Fibroblast of gingiva (primary cell): Measurements from ENCODE around the gene PRSS56.
"Not testable (repeated sequence)": the region's sequence is repeated elsewhere in the genome, so short reads cannot be mapped to it uniquely, and the experiment has no call there.

ENCODE experiments used
- DNase-seq: peaks from one replicate; pipeline ENCODE4 v3.0.0-alpha.2; 2011; ENCODE audit warnings: low read depth

Gene PRSS56

DNA sequence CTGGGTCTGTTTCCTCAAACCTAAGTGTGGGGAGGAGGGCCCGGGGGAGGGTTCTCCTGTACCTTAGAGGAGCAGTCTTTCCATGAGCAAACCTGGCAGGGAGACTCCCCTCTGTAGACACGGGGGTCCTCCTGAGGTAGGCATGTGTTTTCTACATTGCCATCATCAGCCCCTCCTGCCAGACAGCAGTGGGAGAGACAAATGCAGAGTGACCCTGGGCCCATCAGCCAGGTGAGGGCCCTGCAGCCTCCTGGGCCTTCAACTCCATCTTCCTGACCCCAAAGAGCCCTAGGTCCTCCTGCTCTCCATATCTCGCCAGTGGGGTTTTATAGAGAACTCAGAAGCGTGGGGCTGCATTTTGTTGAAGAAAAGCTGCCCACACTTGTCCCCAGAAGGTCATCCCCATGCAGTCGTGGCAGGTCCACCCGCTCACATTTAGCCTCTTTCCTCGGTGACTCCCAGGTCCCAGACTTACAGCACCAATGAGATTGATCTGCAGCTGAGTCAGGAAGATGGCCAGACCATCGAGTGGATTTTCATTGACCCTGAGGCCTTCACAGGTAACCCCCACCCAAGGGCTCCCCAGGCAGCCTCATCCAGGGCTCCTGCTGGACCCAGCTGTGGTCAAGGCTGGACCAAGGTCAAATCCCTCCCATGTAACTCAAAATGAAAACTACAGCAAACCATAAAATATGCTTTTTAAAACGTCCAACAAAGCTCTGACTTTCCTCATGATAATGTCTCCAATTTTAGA is 21.9 kb downstream of the PRSS56 start:
- no peak for DNase-seq

DNA sequence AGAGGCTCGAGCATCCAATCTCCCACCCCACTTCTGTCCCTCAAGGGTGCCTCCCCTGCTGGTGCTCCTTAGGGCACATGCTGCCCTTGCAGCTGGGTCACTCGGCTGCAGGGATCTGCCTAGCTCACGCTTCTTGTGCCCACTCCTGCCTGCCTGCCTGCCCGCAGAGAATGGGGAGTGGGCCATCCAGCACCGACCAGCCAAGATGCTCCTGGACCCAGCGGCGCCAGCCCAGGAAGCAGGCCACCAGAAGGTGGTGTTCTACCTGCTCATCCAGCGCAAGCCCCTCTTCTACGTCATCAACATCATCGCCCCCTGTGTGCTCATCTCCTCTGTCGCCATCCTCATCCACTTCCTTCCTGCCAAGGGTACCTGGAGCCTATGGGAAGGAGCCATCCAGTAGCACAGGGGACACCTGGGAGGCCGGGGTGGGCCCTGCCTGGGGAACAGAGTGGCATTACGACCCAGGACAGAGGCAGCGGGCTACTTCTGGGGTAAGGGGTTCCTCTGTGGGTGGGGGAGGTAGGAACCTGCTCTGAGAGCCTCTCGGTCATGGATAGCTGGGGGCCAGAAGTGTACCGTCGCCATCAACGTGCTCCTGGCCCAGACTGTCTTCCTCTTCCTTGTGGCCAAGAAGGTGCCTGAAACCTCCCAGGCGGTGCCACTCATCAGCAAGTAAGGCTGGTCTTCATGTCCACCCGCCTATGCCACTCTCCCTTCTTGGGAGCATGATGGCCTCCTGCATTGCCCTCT is 22.7 kb downstream of the PRSS56 start:
- DNase-seq: no peak

DNA sequence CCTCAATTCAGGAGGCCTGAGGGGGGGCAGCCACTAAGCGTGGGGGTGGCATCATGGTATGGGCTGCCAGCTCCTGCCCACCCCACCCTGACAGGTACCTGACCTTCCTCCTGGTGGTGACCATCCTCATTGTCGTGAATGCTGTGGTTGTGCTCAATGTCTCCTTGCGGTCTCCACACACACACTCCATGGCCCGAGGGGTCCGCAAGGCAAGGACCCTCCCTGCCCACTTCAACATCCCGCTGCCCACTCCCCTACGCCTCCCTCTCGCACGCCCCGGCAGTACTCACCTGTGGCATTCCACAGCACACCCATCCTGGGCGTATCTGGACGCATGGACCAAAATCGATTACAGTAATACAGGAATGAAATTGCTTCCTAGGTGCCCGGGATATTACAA is 23.3 kb downstream of the PRSS56 start:
- no peak for DNase-seq

DNA sequence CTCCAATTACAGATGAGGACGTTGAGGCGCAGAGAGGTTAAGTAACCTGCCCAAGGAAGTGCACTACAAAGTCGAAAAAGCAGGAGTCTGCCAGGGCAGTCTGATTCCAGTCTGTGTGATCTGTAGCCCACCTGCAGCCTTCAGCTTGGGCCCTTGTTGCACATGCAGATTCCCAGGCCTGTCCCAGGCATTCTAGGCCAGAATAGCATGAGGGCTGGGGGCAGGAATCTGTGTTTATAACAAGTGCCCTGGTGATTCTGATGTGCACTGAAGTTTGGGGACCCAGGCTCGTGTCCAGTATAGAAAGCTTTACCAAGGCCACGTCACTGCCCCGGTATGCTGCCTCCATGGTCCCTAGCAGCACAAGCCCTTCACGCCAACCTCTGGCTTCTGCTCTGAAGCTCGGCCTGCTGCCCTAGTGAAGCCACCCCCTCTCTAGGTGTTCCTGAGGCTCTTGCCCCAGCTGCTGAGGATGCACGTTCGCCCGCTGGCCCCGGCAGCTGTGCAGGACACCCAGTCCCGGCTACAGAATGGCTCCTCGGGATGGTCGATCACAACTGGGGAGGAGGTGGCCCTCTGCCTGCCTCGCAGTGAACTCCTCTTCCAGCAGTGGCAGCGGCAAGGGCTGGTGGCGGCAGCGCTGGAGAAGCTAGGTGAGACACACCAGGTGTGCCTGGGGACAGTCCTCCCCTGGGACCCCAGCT is 23.9 kb downstream of the PRSS56 start:
- no peak for DNase-seq

DNA sequence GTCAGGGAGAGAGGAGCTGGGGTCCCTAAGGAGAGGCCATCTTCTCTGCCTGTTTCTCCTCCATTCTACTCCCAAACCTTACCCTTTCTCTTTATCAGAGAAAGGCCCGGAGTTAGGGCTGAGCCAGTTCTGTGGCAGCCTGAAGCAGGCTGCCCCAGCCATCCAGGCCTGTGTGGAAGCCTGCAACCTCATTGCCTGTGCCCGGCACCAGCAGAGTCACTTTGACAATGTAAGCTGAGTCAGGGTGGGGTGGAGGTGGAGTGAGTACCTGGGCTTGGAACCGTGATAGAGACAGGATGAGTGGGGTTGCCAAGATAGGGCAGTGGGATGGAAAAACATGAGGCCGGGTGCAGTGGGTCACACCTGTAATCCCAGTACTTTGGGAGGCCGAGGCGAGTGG is 24.5 kb downstream of the PRSS56 start:
- DNase-seq: no peak

GRCh38 chr2:232545511-232546375 is 25.6 kb downstream of the PRSS56 start:
- no peak for DNase-seq

GRCh38 chr2:232547991-232548390 is 27.8 kb downstream of the PRSS56 start:
- no peak for DNase-seq

- no peak for DNase-seq
Observed at GRCh38 chr2:232549655-232550353, 29.6 kb downstream of the PRSS56 start.

DNA sequence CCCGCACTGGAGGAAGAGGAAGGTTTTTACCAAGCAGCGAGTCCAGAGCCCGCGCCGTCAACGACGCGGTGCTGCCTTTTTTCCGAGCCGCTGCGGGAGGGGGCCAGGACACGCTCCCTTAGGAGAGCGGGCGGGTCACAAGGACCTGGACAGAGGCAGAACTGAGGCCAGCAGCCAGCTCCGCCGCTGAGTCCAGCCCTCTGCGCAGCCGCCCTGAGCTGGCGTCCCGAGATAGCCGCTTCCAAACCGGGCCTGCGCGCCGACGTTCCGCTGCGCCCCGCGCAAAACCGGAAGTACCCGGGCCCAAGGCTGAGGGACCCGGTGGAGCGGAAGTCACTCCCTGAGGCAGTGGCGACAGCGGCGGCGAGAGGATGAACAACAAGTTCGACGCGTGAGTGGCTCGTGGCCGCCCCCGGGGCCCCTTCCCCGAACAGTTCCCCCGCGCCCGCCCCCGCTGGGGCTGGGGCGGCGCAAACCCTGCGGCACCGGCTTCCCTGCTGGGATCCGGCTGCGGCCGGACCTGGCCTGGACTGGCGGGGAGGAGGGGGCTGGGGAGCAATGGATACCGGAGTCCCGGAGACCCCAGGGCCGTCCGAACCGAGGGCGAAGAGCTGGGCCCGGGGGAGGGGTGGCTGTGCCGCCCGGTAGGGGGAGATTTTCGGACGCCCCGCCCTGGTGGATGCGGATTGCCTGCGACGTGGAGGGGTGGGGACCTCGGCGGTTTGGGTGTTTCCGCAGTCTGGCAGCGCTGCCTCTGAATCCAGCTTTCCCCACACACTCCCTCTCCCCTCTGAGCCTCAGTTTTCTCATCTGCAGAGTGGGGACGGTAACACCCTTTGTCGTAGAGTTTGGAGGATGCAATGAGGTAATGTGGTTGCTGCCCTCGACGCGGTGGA is 30.4 kb downstream of the PRSS56 start, which contains the start of the genes EIF4E2 and TIGD1:
Gene EIF4E2, plus strand, starts transcription at position 336 of the 896 bp plus-strand sequence. Its CDS starts 36 bp downstream, at position 372.
Gene TIGD1, minus strand, starts transcription at position 204 of the 896 bp plus-strand sequence. CDS start 675 bp downstream, outside the sequence.
- peak; percentile 95 for DNase-seq

DNA sequence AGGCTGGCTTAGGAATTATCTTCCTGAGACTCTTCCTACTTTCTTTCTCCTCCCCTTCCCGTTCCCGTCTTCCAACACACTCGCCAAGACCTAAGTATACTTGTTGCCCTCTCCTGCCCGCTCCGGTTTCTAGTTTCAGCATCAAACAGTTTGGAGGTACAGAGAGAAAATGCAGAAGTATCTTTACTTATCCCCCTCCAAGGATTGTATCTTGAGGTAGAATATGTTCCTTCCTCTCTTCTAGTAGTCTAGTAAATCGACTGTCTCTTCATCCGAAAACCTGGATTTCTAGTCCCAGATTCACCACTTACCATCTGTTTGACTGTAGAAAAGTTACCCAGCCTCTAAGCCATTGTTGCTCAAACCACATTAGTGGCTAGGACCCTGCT is 31.1 kb downstream of the PRSS56 start:
- DNase-seq: no peak

DNA sequence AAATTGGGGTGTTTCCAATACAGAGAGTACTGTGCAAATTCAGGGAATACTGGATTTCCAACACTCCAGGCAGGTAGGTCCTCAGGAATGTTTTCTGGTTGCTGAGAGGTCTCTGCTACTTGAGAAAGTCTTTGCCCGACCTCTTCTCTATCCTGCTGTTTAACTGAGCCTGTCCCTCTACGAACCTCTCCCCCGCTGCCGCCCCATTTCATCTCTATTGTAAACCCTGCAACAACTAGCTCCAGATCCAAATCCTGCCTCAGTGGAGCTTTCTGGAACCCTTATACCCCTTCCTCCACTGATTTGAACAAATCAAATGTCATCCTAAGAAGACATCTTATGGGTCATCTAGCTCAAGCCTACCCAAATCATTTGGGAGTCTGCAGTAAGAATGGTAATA is 31.6 kb downstream of the PRSS56 start:
- DNase-seq: no peak

DNA sequence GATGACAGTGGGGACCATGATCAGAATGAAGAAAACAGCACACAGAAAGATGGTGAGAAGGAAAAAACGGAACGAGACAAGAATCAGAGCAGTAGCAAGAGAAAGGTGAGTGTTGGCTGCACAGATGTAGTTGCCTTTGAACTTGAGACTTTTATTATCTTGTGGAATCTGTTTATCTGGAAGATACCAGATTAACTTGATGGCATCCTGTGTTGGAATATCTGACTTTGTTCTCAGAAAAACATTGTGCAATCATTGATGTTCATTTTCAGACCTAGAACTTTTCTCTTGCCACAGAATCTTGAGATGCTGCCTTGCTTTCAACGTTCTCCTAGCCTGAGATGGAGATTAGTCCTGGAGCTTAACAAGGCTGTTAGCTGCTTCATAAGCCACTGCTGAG is 36.2 kb downstream of the PRSS56 start:
- DNase-seq: no peak

GRCh38 chr2:232562515-232563151 is 42.4 kb downstream of the PRSS56 start:
- no peak for DNase-seq

GRCh38 chr2:232563580-232563979 is 43.4 kb downstream of the PRSS56 start:
- DNase-seq: peak; percentile 18

GRCh38 chr2:232567721-232568120 is 47.5 kb downstream of the PRSS56 start:
- DNase-seq: no peak

- DNase-seq: peak; percentile 88
Observed at GRCh38 chr2:232568161-232568560, 48.0 kb downstream of the PRSS56 start.

- no peak for DNase-seq
Observed at GRCh38 chr2:232569541-232569940, 49.4 kb downstream of the PRSS56 start.

DNA sequence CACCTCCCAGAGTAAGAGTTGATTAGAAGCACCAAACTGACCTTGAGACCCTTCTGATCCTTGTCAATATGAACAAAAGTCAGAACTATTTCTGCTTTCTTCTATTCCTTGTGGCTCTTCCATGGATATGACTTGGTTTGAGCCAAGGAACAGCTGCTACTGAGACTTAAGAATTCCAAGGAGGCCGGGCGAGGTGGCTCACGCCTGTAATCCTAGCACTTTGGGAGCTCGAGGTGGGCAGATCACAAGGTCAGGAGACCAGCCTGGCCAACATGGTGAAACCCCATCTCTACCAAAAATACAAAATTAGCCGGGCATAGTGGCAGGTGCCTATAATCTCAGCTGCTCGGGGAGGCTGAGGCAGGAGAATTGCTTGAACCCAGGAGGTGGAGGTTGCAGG is 50.3 kb downstream of the PRSS56 start:
- DNase-seq: not testable (repeated sequence)

DNA sequence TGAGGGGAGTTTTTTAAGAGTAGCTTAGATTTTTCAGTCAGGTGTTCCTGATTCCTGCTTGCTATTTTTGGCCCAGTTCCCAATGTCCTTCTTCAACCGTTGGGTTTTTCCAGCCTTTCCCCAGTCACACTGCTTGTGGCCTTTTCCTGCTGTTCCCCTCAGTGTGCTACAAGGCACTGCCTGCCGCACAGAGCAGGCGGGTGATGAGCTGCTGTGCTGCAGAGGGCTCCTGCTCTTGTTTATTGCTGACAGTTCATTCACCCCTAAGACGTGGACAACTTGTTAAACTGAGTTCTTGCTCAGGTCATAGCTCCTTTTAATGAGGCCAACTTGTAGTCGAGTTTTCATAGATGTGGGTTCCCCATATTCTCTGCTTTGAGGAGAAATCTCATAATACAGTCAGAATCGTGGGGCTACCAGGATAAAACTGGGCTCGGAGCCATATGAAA is 50.9 kb downstream of the PRSS56 start:
- DNase-seq: no peak
